ENCODE measurements around the gene IL36RN. TPM values are rescaled to one million over a fixed set of nuclear protein-coding genes. Genes with fewer than 3 reads are reported as not detected.

IL36RN gene
- total RNA-seq = not detected in 2 replicates
- not detected for polyA plus RNA-seq (2012)

- no peak for DNase-seq (ENCODE audit: low read depth)
These were observed at the start of gene IL36RN for GRCh38 chr2:113058998-113059960. Gene IL36RN (plus strand): TSS chr2:113059198. CDS start chr2:113059439, 241 bp downstream.

GRCh38 chr2:113009622-113010021, 49.4 kb upstream of the IL36RN start:
- no peak for DNase-seq (ENCODE audit: low read depth)

GRCh38 chr2:113010088-113010487, 48.9 kb upstream of the IL36RN start:
- DNase-seq (ENCODE audit: low read depth) = no peak

GRCh38 chr2:113011108-113011507, 47.9 kb upstream of the IL36RN start:
- DNase-seq (ENCODE audit: low read depth) = no peak

- no peak for DNase-seq (ENCODE audit: low read depth)
These were observed 46.3 kb upstream of the IL36RN start for GRCh38 chr2:113012436-113013335.

GRCh38 chr2:113013336-113013661, 45.7 kb upstream of the IL36RN start:
- DNase-seq (ENCODE audit: low read depth) = no peak

GRCh38 chr2:113014067-113014466, 44.9 kb upstream of the IL36RN start:
- DNase-seq (ENCODE audit: low read depth) = no peak

- DNase-seq (ENCODE audit: low read depth) = no peak
These were observed 44.0 kb upstream of the IL36RN start for GRCh38 chr2:113015042-113015441.

- DNase-seq (ENCODE audit: low read depth) = no peak
These were observed 43.3 kb upstream of the IL36RN start for GRCh38 chr2:113015655-113016054.

GRCh38 chr2:113018509-113018908, 40.5 kb upstream of the IL36RN start:
- no peak for DNase-seq (ENCODE audit: low read depth)

- no peak for DNase-seq (ENCODE audit: low read depth)
These were observed 37.7 kb upstream of the IL36RN start for GRCh38 chr2:113021312-113021711.

GRCh38 chr2:113024764-113025163, 34.2 kb upstream of the IL36RN start:
- no peak for DNase-seq (ENCODE audit: low read depth)

GRCh38 chr2:113025737-113026136, 33.3 kb upstream of the IL36RN start:
- DNase-seq (ENCODE audit: low read depth) = no peak

GRCh38 chr2:113027691-113028090, 31.3 kb upstream of the IL36RN start:
- DNase-seq (ENCODE audit: low read depth) = no peak

GRCh38 chr2:113028112-113028511, 30.9 kb upstream of the IL36RN start:
- DNase-seq (ENCODE audit: low read depth) = no peak

GRCh38 chr2:113032737-113033136, 26.3 kb upstream of the IL36RN start:
- DNase-seq (ENCODE audit: low read depth) = no peak

- no peak for DNase-seq (ENCODE audit: low read depth)
These were observed 25.0 kb upstream of the IL36RN start for GRCh38 chr2:113034016-113034415.

- no peak for DNase-seq (ENCODE audit: low read depth)
These were observed 22.2 kb upstream of the IL36RN start for GRCh38 chr2:113036763-113037162.

- DNase-seq (ENCODE audit: low read depth) = no peak
These were observed 20.7 kb upstream of the IL36RN start for GRCh38 chr2:113038291-113038690.

- no peak for DNase-seq (ENCODE audit: low read depth)
These were observed 19.8 kb upstream of the IL36RN start for GRCh38 chr2:113039158-113039557.

- no peak for DNase-seq (ENCODE audit: low read depth)
These were observed 19.3 kb upstream of the IL36RN start for GRCh38 chr2:113039719-113040118.

GRCh38 chr2:113041871-113042270, 17.1 kb upstream of the IL36RN start:
- DNase-seq (ENCODE audit: low read depth) = no peak
